NCI-H510A (cell line): ENCODE data around the gene BUD13.
"Not testable (repeated sequence)": the region's sequence is repeated elsewhere in the genome, so short reads cannot be mapped to it uniquely, and the experiment has no call there.

Source experiments
- DNase-seq: peaks from one replicate; lab custom pipeline; 2025; lab: John Stamatoyannopoulos, UW

Gene BUD13, protein sequence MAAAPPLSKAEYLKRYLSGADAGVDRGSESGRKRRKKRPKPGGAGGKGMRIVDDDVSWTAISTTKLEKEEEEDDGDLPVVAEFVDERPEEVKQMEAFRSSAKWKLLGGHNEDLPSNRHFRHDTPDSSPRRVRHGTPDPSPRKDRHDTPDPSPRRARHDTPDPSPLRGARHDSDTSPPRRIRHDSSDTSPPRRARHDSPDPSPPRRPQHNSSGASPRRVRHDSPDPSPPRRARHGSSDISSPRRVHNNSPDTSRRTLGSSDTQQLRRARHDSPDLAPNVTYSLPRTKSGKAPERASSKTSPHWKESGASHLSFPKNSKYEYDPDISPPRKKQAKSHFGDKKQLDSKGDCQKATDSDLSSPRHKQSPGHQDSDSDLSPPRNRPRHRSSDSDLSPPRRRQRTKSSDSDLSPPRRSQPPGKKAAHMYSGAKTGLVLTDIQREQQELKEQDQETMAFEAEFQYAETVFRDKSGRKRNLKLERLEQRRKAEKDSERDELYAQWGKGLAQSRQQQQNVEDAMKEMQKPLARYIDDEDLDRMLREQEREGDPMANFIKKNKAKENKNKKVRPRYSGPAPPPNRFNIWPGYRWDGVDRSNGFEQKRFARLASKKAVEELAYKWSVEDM

DNA sequence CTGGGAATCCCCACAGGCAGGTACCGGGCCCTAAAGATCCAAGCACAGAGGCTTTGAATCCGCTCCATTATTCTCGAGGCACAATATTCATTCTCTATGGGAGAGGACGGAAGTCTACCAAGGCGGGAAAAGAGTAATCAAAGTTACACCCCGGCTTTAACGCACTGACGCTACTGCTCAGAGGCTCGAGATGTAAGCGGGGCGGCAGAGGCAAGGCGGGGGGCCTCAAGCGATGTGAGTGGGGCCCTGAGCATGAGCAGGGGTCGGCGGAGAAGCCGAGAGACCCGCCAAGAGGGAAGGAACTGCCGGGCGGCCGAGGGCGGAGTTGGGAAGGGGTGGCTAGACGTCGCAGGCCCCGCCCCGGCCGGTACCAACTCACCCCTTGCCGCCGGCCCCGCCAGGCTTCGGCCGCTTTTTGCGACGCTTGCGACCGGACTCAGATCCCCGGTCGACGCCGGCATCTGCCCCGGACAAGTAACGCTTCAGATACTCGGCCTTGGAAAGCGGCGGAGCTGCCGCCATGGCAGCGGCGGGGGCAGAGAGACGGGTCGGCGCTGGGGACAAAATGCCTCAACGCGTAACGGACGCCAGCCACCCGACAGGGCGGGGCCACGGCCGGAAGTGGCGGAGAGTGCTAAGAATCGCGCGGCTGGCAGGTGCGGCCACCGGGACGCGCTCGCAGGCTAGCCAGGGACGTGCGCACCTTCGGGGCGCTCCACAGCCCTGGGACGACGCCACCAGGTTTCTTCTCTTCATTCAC lies at the start of gene BUD13:
BUD13 (minus strand) TSS at position 545 of the 760 bp plus-strand sequence; CDS start at position 522, 23 bp downstream.
- peak; percentile 90 for DNase-seq

DNA sequence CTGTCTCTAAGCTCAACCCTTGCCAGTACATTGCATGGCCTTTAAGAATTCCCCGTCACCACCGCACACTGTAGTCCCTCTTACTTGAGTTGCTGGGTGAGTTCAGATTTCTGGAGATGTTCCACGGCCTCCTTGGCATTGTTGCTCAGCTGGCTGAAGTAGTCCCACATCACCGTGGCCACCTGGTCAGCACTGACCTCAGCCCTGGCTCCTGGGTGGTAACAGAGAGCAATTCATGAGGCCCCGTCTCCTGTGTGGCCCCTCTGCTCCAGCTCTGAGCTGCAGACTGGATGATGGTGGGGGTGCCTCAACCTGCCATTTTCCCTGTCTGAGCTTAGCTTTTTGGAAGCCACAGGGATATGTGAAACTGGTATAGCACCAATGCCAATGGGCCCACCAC lies 49.8 kb upstream of the BUD13 start:
- DNase-seq: no peak

DNA sequence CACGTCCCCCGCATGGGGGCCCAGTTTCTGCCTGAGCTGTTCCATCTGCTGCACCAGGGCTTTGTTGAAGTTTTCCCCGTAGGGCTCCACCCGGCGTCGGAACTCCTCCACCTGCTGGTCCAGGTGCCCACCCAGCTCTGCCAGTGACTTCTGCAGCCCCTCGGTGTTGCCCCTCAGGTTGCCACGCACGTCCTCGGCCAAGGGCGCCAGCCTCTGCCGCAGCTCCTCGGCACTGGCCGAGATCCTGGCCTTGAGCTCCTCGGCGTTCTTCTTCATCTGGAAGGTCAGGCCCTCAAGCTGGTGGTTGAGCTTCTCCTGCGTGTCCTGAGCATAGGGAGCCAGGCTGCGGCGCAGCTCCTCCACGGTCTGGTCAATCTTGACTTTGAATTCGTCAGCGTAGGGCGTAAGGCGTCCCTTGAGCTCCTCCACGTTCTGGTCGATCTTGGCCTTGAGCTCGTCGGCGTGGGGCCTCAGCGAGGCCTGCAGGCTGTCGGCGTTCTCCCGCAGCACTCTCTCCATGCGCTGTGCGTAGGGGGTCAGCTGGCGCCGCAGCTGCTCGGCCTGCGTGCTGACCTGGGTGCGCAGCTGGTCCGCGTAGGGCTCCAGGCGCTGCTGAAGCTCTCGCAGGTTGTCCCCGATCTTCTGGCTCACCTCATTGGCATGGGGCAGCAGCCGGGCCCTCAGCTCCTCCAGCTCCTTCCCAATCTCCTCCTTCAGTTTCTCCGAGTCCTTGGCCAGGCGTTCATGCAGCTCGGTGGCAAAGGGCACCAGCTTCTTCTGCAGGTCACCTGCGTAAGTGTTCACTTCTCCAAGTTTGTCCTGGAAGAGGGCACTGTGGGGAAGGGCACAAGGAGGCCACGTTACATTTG lies 48.5 kb upstream of the BUD13 start:
- DNase-seq: no peak

DNA sequence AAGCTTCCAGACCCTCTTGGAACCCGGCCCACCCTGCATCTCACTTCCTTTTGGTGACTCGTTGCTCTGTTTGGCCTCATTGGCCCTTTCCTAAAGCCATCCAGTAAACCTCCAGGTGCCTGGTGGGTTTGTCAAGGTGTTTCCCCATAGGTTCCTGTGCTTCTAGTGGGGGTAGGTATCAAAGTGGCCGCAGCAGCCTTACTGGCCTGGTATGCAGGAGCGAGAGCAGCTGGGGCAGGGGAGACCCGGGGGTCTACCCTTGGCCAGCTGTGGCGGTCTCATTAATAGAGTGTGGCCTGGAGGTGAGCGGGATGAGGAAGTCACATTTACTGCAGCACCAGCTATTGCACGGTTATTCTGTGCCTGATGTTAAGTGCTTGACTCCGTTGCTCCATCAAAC lies 46.3 kb upstream of the BUD13 start:
- DNase-seq: no peak

DNA sequence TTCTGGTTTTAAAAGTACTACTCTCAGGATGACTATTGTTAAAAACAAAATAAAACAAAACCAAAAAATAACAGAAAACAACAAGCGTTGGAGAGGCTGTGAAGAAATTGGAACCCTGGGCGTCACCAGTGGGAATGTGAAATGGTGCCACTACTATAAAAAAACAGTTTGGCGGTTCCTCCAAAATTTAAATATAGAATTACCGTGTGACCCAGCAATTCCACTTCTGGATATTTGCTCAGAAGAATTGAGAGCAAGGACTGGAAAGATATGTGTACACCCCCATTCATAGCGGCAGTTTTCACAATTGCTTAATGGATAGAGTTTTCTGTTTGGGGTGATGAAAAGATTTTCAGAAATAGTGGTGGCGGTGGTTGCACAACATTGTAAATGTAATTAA lies 41.7 kb upstream of the BUD13 start:
- no peak for DNase-seq

DNA sequence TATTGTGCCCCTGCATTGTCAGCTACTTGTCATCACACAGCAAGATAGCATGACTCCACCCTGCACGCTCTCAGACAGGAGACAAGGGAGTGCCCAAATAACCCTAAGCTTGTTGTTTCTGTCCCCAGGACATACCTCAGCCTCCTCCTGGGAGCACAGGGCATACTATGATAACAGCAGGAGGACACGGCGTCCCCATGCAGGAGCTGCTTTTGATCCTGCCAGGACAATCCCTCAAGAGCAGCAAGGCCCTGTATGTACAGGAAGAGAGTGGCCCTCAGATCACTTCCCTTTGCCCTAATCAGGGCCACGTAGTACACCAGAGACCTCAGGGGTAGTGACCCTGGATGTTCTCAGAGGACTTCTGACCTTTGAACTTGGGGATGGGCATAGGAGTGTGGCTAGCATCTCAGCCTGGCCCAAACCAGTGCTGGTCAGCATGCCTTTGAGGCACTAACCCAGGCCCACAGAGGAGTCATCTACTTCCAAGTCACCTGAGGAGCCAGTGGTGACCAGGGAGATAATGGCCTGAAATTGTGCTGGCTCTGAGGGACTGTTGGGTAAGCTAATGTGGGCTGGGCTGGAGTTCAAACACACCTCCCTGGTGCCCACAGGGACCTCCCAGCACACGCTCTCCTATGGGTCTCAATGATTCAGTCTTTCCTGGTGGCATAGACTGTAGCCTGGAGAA lies 41.1 kb upstream of the BUD13 start:
- DNase-seq: no peak

DNA sequence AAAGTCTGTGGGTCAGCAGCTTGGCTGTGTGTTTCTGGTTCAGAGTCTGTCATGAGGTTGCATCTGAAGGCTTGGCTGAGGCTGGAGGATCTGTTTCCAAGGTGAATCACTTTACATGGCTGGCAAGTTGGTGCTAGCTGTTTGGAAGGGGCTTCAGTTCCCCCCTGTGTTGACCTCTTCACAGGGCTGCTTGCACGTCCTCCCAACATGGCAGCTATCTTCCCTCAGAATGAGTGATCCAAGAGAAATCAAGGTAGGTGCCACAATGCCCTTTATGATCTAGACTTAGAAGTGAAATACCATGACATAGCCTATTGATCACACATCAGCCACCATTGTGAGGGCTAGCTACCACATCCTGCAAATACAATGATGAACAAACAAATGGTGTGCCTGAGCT lies 40.4 kb upstream of the BUD13 start:
- DNase-seq: no peak

DNA sequence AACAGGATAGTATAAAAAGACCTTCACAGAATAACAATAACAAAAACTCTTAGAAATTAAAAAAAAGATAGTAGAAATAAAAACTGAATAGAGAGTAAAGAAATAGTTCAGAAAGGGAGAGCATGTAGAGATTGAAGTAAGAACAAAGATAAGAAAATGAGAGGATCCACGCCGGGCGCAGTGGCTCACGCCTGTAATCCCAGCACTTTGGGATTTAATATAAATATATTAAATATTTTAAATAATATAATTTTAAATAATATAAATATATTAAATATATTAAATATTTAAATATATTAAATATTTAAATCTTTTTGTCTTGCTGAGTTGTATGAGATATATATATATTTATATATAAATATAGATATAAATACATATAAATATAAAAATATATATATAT lies 39.3 kb upstream of the BUD13 start:
- no peak for DNase-seq

DNA sequence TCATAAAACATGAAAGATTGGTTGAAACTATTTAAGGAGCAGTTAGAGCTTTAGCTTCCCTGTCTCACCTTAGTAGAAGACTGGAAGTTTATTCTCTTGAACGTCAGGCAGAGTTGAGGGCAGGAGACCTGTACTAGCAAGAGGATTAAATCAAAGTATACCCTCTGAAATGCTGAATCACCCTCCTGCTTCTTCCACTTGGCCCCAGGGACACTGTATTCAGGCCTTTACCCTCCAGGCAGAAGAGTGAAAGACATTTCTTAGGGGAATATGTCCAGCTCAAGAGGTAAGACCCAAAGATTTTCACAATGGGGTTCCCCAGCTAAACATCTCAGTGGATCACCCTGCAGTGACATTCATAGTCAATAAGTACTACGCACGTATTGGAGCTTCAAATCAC lies 38.4 kb upstream of the BUD13 start:
- no peak for DNase-seq

DNA sequence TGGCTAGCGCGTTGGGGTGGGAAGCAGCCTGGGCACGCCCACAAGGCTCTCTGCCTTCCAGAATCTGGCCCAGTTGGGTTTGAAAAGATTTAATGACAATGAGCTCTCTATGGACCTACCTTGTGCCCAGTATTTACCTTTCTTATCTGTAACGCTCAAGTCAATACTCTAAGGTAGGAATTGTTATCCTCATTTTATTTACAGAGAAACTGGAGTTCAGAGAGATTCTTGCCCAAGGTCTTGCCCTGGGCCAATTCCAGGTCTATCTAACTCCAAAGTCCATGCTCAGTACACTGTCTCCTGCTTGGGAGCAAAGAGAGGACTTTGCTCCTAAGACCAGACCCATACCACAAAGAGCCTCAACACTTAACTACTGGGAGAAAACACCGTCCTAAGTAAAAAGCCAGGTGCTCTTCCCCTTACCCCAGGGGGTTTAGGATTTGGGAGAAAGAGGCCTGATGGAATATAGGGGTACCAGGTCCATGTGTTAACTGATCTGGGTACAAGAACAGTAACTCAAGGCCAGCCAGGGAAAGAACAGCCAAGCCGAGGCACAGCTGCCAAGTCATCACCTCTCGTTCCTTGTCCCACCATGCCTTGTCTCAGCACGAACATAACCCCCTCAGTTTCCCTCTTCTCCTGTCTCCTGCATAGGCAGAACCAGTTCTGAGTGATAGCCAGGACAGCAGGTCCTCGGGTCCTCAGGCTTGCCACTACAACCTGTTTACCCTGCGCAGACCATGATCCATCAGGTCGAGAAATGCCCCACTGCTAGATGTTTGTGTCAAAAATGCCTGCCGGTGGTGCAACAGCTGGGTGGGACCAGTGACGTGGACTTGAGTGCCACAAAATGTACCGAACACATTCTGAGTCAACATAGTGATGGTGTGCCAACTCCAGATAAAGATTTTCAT lies 35.7 kb upstream of the BUD13 start:
- DNase-seq: no peak

DNA sequence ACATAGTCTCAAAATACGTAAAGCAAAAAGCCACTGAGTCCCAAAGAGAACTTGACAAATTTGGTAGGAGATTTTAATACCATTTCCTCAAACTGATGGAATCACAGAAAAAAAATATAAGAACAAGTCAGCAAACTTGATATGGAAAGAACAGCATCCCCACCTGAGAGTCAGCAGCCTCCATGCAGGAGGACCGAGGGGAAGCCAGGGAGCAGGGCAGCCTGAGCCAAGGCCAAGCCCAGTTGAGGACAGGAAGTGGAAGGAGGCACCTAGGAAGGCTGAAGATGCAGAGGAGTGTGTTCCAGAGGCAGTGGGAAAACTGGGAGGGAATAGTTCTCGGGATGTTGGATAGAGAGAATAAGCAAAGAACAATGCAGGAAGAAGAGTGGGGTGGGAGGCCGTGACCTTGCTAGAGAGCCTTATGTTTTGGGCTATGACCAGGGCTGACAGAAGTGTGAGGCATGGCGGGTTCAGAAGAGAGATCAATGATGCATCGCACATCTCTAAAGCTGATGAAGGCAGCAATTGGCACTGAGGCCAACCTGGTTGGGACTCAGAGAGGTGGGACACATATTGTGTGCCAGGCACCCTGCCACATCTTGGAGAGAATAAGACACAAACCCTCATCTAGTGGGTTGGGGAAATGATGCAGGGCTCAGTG lies 34.9 kb upstream of the BUD13 start:
- DNase-seq: no peak

DNA sequence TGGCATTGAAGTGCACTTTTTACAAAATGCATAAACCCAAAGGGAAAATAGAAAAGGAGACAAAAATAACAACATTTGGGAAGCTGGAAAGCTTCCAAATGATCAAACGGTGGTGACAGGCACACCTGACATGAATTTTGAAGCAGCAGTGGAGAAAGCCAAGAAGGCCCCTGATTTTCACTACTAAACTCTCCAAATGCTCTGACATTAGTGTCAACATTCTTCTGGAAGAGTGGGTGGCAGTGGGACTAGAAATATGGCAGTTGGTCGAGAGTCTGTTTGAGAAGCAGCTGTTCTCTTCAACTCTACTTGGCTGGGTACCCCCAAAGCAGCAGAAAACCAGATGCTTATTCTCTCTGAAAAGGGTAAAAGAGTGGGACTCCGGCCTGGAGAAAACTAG lies 31.2 kb upstream of the BUD13 start:
- no peak for DNase-seq

DNA sequence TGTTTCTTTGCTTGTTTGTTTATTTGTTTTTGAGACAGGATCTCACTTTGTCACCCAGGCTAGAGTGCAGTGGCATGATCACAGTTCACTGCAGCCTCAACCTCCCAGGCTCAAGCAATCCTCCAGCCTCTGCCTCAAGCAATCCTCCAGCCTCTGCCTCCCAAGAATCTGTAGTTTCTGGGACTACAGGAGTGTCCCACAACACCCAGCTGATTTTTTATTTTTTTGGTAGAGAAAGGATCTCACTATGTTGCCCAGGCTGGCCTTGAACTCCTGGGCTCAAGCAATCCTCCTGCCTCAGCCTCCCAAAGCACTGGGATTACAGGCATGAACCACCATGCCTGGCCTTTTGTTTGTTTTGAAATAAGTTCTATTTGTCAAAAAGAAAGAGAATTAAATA lies 28.9 kb upstream of the BUD13 start:
- not testable (repeated sequence) for DNase-seq

DNA sequence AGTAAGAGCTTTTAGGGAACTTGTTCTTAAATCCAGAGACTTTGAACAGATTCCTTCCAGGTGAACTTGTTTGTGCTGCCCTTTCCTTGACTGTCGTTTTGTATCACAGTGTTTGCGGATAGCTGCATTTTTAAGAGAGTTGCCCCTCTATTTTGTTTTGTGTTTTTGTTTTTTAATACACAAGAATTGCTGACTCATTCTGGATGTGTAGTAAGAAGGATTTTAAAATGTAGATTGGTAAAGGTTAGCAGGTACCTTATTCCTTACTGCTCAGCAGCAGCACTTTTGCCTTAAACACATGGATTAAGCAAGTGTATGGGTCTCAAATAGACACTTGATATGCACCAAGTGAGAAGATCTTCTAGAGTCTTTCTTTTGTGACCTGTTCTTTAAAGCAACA lies 27.8 kb upstream of the BUD13 start:
- DNase-seq: no peak

DNA sequence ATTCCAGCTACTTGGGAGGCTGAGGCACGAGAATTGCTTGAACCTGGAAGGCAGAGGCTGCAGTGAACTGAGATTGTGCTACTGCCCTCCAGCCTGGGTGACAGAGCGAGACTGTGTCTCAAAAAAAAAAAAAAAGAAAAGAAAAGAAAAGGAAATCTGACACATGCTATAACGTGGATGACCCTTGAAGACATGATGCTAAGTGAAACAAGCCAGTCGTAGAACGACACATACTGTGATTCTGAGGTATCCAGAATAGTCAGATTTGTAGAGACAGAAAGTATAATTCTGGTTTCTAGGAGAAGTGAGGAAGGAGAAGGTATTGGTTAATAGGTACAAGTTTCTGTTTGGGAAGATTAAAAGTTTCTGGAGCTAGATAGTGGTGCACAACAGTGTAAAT lies 25.6 kb upstream of the BUD13 start:
- DNase-seq: no peak

DNA sequence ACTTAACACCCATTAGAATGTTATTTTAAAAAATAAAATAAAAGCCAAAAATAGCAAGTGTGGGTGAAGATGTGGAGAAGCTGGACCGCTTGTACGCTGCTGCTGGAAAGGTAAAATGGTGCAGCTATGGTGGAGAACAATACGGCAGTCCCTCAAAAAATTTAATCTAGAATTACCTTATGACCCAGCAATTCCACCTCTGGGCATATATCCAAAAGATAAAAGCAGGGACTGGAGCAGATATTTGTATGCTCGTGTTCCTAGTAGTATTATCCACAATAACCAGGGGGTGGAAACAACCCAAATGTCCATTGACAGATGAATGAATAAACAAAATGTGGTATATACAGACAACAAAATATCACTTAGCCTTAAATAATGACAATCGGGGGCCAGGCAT lies 25.0 kb upstream of the BUD13 start:
- no peak for DNase-seq

DNA sequence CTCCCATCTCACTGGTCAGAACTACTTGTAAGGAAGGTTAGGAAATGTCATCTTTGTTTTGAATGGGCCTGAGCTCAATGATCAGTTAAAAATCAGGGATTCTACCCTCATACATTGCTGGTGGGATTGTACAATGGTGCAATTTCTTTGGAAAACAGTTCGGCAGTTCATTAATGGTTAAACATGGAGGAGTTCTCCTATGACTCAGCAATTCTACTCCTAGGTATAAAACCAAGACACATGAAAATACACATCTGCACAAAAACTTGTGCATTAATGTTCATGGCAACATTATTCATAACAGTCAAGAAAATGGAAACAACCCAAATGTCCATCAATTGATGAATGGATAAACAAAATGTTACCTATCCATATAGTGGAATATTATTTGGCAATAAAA lies 23.8 kb upstream of the BUD13 start:
- no peak for DNase-seq

DNA sequence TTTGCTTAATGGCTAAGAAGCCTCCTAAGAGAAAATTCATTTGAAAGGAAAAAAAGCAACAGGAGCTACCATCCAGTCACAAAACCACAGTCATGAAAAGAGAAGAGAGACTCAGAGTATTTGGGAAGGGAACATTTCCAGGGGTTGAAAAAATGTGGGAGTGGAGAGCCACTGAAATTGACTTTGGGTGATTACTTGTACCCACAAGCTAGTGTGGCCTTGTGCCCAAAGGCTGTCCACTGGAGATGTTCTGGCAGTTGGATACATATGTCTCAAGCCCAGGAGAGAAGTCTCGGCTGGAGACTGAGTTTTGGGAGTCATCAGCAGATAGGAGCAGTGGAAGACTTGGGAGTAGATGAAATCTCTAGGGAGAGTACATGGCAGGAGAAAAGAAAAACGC lies 22.1 kb upstream of the BUD13 start:
- no peak for DNase-seq

DNA sequence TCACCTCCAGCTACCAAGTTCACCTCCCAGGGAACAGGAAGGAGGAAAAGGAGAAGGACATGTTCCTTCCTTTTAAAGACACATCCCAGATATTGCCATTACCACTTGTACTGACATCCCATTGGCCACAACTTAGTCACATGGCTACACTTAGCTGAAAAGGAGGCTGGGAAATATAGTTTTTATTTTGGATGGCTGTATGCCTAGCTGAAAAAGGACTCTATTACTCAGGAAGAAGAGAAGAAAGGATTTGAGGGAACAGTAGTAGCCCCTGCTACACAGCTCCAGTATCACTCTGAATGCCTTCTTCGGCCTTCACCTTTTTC lies 20.9 kb upstream of the BUD13 start:
- no peak for DNase-seq
